Endothelial cell of umbilical vein (primary cell): ENCODE data around the gene TRERF1. TPM values are rescaled to one million over a fixed set of nuclear protein-coding genes. Genes with fewer than 3 reads are reported as not detected.

ENCODE experiments used
- BruUV-seq: library from RNA; stranded (reverse); fragments of 400-500 nt; replicated peaks from 2 replicates; lab custom pipeline; 2021; lab: Mats Ljungman, UMichigan
- CTCF ChIA-PET: fragments of 300-600, 350-600 bp; sonication (Branson Sonifier 250); formaldehyde crosslinking; loops from one replicate; lab custom pipeline; 2021; ENCODE audit warnings: antibody characterized with exemption, inconsistent platforms; lab: Charles Lee
- POLR2A ChIA-PET: fragments of 300-600, 350-600 bp; sonication (Branson Sonifier 250); formaldehyde crosslinking; loops from one replicate; lab custom pipeline; 2021; ENCODE audit warnings: antibody characterized with exemption, inconsistent platforms; lab: Charles Lee
- DNase-seq: peaks from one replicate; pipeline ENCODE4 v3.0.0-alpha.2; 2011; ENCODE audit warnings: low read depth, low spot score
- FAIRE-seq: peaks from 2 replicates; lab custom pipeline; 2011; peaks lifted over from hg19 to GRCh38; lab: Jason Lieb, UNC
- H2AFZ ChIP-seq: 2 replicates; pipeline ENCODE4 v1.6.0; 2012; ENCODE audit warnings: low read depth, low read length, control low read depth, inconsistent platforms
- H3K27ac ChIP-seq: 2 replicates; pipeline ENCODE4 v1.5.1; 2011; ENCODE audit warnings: low read depth, mild to moderate bottlenecking, control low read depth, low read length, moderate library complexity; ENCODE audit not compliant: insufficient read depth
- H3K27me3 ChIP-seq, 2 experiments: 2 replicates each; pipeline versions ENCODE4 v1.6.0 to v1.6.1; 2011; ENCODE audit warnings: low read length in 2 of 2, mixed read lengths in 1 of 2; ENCODE audit not compliant: control insufficient read depth in 2 of 2, insufficient read depth in 2 of 2
- H3K36me3 ChIP-seq, 2 experiments: 2 replicates in 1 of 2; 3 replicates in 1 of 2; pipeline ENCODE4 v1.5.1; 2011; ENCODE audit warnings: low read length in 2 of 2, mild to moderate bottlenecking in 1 of 2, moderate library complexity in 1 of 2; ENCODE audit not compliant: control insufficient read depth in 2 of 2, insufficient read depth in 2 of 2; ENCODE audit errors: extremely low read depth in 1 of 2
- H3K4me1 ChIP-seq: 3 replicates; pipeline ENCODE4 v1.5.1; 2011; ENCODE audit warnings: mild to moderate bottlenecking, low read length; ENCODE audit not compliant: control insufficient read depth, insufficient read depth; ENCODE audit errors: extremely low read depth
- H3K4me2 ChIP-seq: 2 replicates; pipeline ENCODE4 v1.6.1; 2011; ENCODE audit warnings: low read length, control low read depth, mixed read lengths; ENCODE audit not compliant: insufficient read depth
- H3K4me3 ChIP-seq, 3 experiments: fragments of 200-600 bp in 1 of 3; sonication (generic), shearing (Covaris generic) in 1 of 3; replicated peaks in 1 of 3; 2 replicates each; pipeline ENCODE4 v1.5.1; 2011 to 2016; ENCODE audit warnings: control low read depth in 3 of 3, low read length in 3 of 3, mild to moderate bottlenecking in 2 of 3, inconsistent platforms in 1 of 3, low read depth in 1 of 3, moderate library complexity in 1 of 3; ENCODE audit not compliant: insufficient read depth in 1 of 3
- H3K79me2 ChIP-seq: 2 replicates; pipeline ENCODE4 v1.6.0; 2012; ENCODE audit warnings: low read length, inconsistent platforms; ENCODE audit not compliant: control insufficient read depth, insufficient read depth
- H3K9ac ChIP-seq: replicated peaks from 2 replicates; pipeline ENCODE3; 2011; ENCODE audit warnings: low read length, control low read depth; ENCODE audit not compliant: insufficient read depth; ENCODE audit errors: extremely low read depth
- H3K9me1 ChIP-seq: replicated peaks from 3 replicates; pipeline ENCODE4 v1.6.0; 2011; ENCODE audit warnings: mild to moderate bottlenecking, low read length; ENCODE audit not compliant: control insufficient read depth, insufficient read depth; ENCODE audit errors: extremely low read depth
- H3K9me3 ChIP-seq: replicated peaks from 2 replicates; pipeline ENCODE4 v1.5.1; 2012; ENCODE audit warnings: low read length, inconsistent platforms; ENCODE audit not compliant: control insufficient read depth, insufficient read depth
- H4K20me1 ChIP-seq: replicated peaks from 2 replicates; pipeline ENCODE3; 2011; ENCODE audit warnings: mild to moderate bottlenecking, low read length; ENCODE audit not compliant: control insufficient read depth, insufficient read depth; ENCODE audit errors: extremely low read depth
- EZH2 ChIP-seq: IDR thresholded peaks from 2 replicates; pipeline ENCODE4 v1.6.1; 2012; ENCODE audit warnings: borderline replicate concordance, low read depth, mild to moderate bottlenecking, moderate library complexity, low read length, inconsistent platforms; ENCODE audit not compliant: severe bottlenecking
- FOS ChIP-seq: IDR thresholded peaks from 2 replicates; pipeline ENCODE4 v1.6.1; 2011; ENCODE audit warnings: mild to moderate bottlenecking, low read length, moderate library complexity, borderline replicate concordance; ENCODE audit not compliant: insufficient read depth
- GATA2 ChIP-seq: IDR thresholded peaks from 2 replicates; pipeline ENCODE4 v1.7.0; 2011; ENCODE audit warnings: low read depth, mild to moderate bottlenecking, moderate library complexity, mixed read lengths, low read length; ENCODE audit not compliant: insufficient read length, insufficient read depth
- JUN ChIP-seq: IDR thresholded peaks from 2 replicates; pipeline ENCODE4 v1.6.1; 2011; ENCODE audit warnings: borderline replicate concordance, low read depth; ENCODE audit not compliant: insufficient read length, insufficient read depth
- MYC ChIP-seq: IDR thresholded peaks from one replicate; pipeline ENCODE4 v1.6.1; 2011; ENCODE audit warnings: mild to moderate bottlenecking, low read depth, low read length
- POLR2A ChIP-seq: IDR thresholded peaks from 2 replicates; pipeline ENCODE4 v1.6.1; 2012; ENCODE audit warnings: low read depth, mild to moderate bottlenecking, control low read depth, low read length
- POLR2AphosphoS5 ChIP-seq: IDR thresholded peaks from 2 replicates; pipeline ENCODE4 v1.6.1; 2012; ENCODE audit warnings: low read depth, mild to moderate bottlenecking, control low read depth, low read length, moderate library complexity; ENCODE audit not compliant: insufficient read depth
- dilution Hi-C: fragments of 300-500 bp; cut with MboI; formaldehyde crosslinking; loops from one replicate; pipeline ENCODE4 v1.15.0; 2019; ENCODE audit warnings: low sequenced_read_pairs; ENCODE audit not compliant: extremely low pct_ligation_motif_present
- intact Hi-C: fragments of 100-400 bp; cut with micrococcal nuclease; formaldehyde crosslinking; loops from one replicate; pipeline ENCODE4 v1.10.0; 2022
- polyA plus RNA-seq, 4 experiments: library from polyadenylated mRNA; depleted of rRNA in 3 of 4; stranded (reverse) in 3 of 4; unstranded in 1 of 4; fragments of >200 nt; gene quantifications; 2 replicates each; pipeline versions ENCODE4 v1.2.1 to v1.2.3, GENCODE V29; 2011 to 2012; ENCODE audit warnings: missing spikeins in 1 of 4
- total RNA-seq: library from RNA; stranded (reverse); gene quantifications from 2 replicates; pipeline ENCODE4 v1.2.3, GENCODE V29; 2021
- TF ChIP-seq, protein P1 (sequence below): IDR thresholded peaks from 2 replicates; pipeline ENCODE4 v1.6.1; 2011; ENCODE audit not compliant: insufficient read depth, insufficient read length
- TF ChIP-seq, protein P2 (sequence below), 2 donors: IDR thresholded peaks; 1 replicate in 1 of 2; 2 replicates in 1 of 2; pipeline ENCODE4 v1.5.1; 2011; ENCODE audit warnings: low read length in 2 of 2, mild to moderate bottlenecking in 2 of 2, moderate library complexity in 2 of 2, control low read depth in 1 of 2, inconsistent platforms in 1 of 2, low read depth in 1 of 2; ENCODE audit not compliant: insufficient read depth in 1 of 2; ENCODE audit errors: extremely low read depth in 1 of 2

Gene TRERF1
- total and polyA plus RNA-seq, 2 donors (not counting 3 experiments of a cell fraction or from before 2014, with no cell fraction given), result 0.73 to 5.5 TPM

DNA sequence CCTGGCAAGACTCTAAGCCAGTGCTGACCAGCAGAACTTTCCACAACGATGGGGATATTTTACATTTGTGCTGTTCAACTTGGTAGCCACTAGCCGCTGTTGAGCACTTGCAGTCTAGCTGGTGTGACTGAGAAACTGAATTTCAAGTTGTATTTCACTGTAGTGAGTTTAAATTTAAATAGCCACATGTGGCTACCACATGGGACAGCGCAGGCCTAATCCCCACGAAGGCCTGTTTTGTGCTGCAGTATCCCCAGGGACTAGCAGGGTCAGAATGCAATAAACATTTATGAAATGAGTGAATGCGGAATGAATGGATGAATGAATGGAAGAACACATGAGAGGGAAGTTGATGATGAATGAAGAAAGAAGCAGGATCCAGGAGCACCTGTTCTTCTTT, 115.8 kb downstream of the TRERF1 start:
- peaks cover 18% of the 10 kb centered on the region for H3K4me1 ChIP-seq
- H3K9ac ChIP-seq, result no peak overlapping the region
- H3K79me2 ChIP-seq, result no peaks in the 10 kb centered on the region
- H3K27me3 ChIP-seq, result peaks cover 0 to 2% of the 10 kb centered on the region in 2 experiments
- ChIA-PET POLR2A (no interaction called here), CTCF (interaction anchor here (0.5 to 1.0 kb wide), 2 partner anchors 24 to 212 kb away, joined by 3 read pairs; no protein-coding TSS in a partner anchor)
- FAIRE-seq (no peak), DNase-seq (no peak)
- no peak overlapping the region for H3K27ac ChIP-seq
- no peaks in the 10 kb centered on the region for H3K9me3 ChIP-seq
- TF ChIP-seq JUN (no peak), POLR2A (no peak), EZH2 (no peak), POLR2AphosphoS5 (no peak), MYC (no peak), GATA2 (no peak), FOS (no peak)
- TF ChIP-seq, protein P1, sequence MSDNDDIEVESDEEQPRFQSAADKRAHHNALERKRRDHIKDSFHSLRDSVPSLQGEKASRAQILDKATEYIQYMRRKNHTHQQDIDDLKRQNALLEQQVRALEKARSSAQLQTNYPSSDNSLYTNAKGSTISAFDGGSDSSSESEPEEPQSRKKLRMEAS, result no peak
- TF ChIP-seq, protein P2, sequence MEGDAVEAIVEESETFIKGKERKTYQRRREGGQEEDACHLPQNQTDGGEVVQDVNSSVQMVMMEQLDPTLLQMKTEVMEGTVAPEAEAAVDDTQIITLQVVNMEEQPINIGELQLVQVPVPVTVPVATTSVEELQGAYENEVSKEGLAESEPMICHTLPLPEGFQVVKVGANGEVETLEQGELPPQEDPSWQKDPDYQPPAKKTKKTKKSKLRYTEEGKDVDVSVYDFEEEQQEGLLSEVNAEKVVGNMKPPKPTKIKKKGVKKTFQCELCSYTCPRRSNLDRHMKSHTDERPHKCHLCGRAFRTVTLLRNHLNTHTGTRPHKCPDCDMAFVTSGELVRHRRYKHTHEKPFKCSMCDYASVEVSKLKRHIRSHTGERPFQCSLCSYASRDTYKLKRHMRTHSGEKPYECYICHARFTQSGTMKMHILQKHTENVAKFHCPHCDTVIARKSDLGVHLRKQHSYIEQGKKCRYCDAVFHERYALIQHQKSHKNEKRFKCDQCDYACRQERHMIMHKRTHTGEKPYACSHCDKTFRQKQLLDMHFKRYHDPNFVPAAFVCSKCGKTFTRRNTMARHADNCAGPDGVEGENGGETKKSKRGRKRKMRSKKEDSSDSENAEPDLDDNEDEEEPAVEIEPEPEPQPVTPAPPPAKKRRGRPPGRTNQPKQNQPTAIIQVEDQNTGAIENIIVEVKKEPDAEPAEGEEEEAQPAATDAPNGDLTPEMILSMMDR (IDR thresholded peaks at IDR 0.05; ENCODE audit: extremely low read depth in 1 of 2, insufficient read depth in 1 of 2, low read depth in 1 of 2, low read length in 2 of 2), result no peak
- H3K4me3 ChIP-seq, result no peak overlapping the region
- BruUV-seq, result no TSS peak
- dilution Hi-C loops, result no loop called here
- H2AFZ ChIP-seq, result no peak overlapping the region
- intact Hi-C loops, result no loop called here
- H3K9me1 ChIP-seq, result no peaks in the 10 kb centered on the region
- H3K36me3 ChIP-seq, result no peaks in the 10 kb centered on the region
- H4K20me1 ChIP-seq, result no peaks in the 10 kb centered on the region
- H3K4me2 ChIP-seq, result no peak overlapping the region
